Neural crest cell (in vitro differentiated cells): ENCODE results near the gene TYMP. TPM values are rescaled to one million over a fixed set of nuclear protein-coding genes. Genes with fewer than 3 reads are reported as not detected.
A peak's percentile ranks its signal among the peaks of the same experiment; 100 is the strongest.

Experiments used
- DNase-seq: peaks from one replicate; pipeline ENCODE4 v3.0.0; 2021; ENCODE audit warnings: low read depth, mixed read lengths, low spot score
- H3K27ac Mint-ChIP-seq: one replicate; pipeline ENCODE4 v1.8.0; 2021; ENCODE audit warnings: mild to moderate bottlenecking, mixed read lengths; ENCODE audit not compliant: unreplicated experiment
- H3K27me3 Mint-ChIP-seq: 2 replicates; pipeline ENCODE4 v1.8.0; 2021; ENCODE audit warnings: low read depth, mild to moderate bottlenecking, mixed read lengths
- H3K36me3 Mint-ChIP-seq: 2 replicates; pipeline ENCODE4 v1.8.0; 2021; ENCODE audit warnings: low read depth, mild to moderate bottlenecking, mixed read lengths
- H3K4me1 Mint-ChIP-seq: 2 replicates; pipeline ENCODE4 v1.8.0; 2021; ENCODE audit warnings: mixed read lengths
- H3K4me3 Mint-ChIP-seq: one replicate; pipeline ENCODE4 v1.8.0; 2021; ENCODE audit warnings: mild to moderate bottlenecking, mixed read lengths
- H3K9me3 Mint-ChIP-seq: 2 replicates; pipeline ENCODE4 v1.8.0; 2021; ENCODE audit warnings: mixed read lengths
- total RNA-seq: library from RNA; stranded (reverse); gene quantifications from 2 replicates; pipeline ENCODE4 v1.2.1, GENCODE V29; 2021
- TF ChIP-seq, protein P1 (sequence below): fragments of 200-600 bp; sonication (generic); conservative IDR thresholded peaks from 2 replicates; pipeline ENCODE4 v1.5.0; 2021; ENCODE audit warnings: antibody characterized with exemption, mild to moderate bottlenecking

Gene TYMP
- total RNA-seq, 1 donor from 2014 or later: 0.86 TPM

DNA sequence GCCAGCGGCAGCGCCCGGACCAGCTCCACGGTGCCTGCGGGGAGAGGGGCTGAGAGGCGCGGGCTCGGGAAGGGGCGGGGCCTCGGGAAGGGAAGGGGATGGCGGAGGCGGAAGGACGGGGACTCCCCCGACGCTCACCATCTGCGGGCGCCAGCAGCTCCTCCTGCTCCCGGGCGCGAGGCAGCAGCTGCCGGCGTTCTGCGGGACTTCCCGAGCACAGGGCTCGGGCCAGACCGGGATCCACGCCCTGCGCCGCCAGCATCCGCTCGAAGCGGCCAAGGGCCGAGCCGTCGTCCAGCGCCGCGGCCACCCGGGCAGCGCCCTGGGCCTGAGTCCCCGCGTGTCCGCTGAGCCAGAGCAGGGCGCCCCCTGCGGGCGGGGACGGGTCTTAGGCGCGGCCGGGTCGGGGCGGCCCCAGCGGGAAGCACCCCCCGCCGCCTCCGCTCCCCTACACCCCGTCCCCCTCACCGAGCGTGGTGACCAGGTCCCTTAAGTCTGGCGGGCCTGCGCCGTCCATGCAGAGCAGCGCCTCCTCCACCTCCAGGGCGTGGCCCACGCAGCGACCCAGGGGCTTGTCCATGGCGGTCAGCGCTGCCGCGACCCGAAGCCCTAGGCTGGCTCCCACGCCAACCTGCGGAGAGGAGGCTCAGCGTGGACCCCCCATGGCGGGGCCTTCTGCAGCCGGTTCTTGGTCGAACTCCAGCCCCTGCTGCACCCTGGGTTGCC, 3.5 kb downstream of the TYMP start:
- H3K4me1 Mint-ChIP-seq: peaks cover 17% of the 10 kb centered on the region
- peak; percentile 67 for DNase-seq
- H3K27me3 Mint-ChIP-seq: peaks cover 49% of the 10 kb centered on the region
- no peaks in the 10 kb centered on the region for H3K9me3 Mint-ChIP-seq
- H3K4me3 Mint-ChIP-seq: peak overlapping the region; percentile 85
- TF ChIP-seq, protein P1, sequence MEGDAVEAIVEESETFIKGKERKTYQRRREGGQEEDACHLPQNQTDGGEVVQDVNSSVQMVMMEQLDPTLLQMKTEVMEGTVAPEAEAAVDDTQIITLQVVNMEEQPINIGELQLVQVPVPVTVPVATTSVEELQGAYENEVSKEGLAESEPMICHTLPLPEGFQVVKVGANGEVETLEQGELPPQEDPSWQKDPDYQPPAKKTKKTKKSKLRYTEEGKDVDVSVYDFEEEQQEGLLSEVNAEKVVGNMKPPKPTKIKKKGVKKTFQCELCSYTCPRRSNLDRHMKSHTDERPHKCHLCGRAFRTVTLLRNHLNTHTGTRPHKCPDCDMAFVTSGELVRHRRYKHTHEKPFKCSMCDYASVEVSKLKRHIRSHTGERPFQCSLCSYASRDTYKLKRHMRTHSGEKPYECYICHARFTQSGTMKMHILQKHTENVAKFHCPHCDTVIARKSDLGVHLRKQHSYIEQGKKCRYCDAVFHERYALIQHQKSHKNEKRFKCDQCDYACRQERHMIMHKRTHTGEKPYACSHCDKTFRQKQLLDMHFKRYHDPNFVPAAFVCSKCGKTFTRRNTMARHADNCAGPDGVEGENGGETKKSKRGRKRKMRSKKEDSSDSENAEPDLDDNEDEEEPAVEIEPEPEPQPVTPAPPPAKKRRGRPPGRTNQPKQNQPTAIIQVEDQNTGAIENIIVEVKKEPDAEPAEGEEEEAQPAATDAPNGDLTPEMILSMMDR: peak; percentile 69
- peaks cover 6% of the 10 kb centered on the region for H3K36me3 Mint-ChIP-seq
- no peak overlapping the region for H3K27ac Mint-ChIP-seq

DNA sequence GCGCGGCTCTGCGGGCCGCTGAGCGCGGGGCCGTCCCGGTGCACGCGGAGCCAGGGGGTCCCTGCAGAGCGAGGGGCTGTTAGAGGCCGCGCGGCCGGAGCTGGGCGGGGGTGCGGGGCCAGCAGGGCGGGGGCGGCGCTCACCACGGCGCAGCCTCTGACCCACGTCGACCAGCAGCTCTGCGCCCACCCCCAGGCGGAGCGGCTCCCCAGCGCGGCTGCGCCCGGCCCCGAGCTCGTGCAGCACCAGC, 4.0 kb downstream of the TYMP start:
- DNase-seq: no peak
- Mint-ChIP-seq H3K36me3 (peaks cover 6% of the 10 kb centered on the region), H3K9me3 (no peaks in the 10 kb centered on the region), H3K4me1 (peaks cover 17% of the 10 kb centered on the region), H3K27ac (no peak overlapping the region), H3K27me3 (peaks cover 44% of the 10 kb centered on the region), H3K4me3 (peak overlapping the region; percentile 85)
- TF ChIP-seq, protein P1: peak; percentile 65

- Mint-ChIP-seq H3K36me3 (peaks cover 6% of the 10 kb centered on the region), H3K9me3 (no peaks in the 10 kb centered on the region), H3K27ac (no peak within 1 kb of the TSS), H3K4me1 (peaks cover 17% of the 10 kb centered on the region), H3K27me3 (peaks cover 39% of the 10 kb centered on the region), H3K4me3 (peak within 1 kb of the TSS; percentile 95)
- TF ChIP-seq, protein P1: no peak
- peak; percentile 97 for DNase-seq
Observed at GRCh38 chr22:50525104-50525857, 4.5 kb downstream of the TYMP start, which contains the start of gene SCO2. Gene SCO2 (minus strand): TSS chr22:50525598. CDS start chr22:50524411, 1,187 bp downstream.

DNA sequence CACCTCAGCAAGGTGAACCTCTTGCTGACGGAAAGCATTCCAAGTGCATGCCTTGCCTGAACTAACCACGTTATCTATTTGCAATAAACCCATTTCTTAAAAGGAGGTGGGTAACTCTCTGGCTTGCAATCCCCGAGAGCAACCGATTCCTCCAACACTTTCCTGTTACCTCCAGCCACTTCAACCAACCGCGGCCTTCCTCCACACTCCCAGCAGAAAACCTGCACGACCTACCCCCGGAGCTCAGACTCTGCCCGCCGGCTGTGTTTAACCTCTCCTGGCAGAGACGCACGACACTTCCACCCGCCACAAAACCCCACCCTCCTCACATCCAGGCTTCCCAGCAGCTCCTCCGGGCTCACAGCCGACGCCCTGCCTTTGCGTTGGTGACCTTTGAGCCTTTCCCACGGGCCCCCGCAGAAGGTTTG, 5.1 kb downstream of the TYMP start:
- Mint-ChIP-seq H3K9me3 (no peaks in the 10 kb centered on the region), H3K36me3 (peaks cover 6% of the 10 kb centered on the region), H3K27ac (no peak overlapping the region), H3K27me3 (peaks cover 36% of the 10 kb centered on the region), H3K4me1 (peaks cover 17% of the 10 kb centered on the region), H3K4me3 (peak overlapping the region; percentile 95)
- TF ChIP-seq, protein P1: no peak
- DNase-seq: no peak

- Mint-ChIP-seq H3K4me3 (peak overlapping the region; percentile 95), H3K27ac (no peak overlapping the region), H3K27me3 (peaks cover 30% of the 10 kb centered on the region), H3K36me3 (peaks cover 6% of the 10 kb centered on the region), H3K9me3 (no peaks in the 10 kb centered on the region), H3K4me1 (peaks cover 17% of the 10 kb centered on the region)
- TF ChIP-seq, protein P1: no peak
- DNase-seq: no peak
Observed at GRCh38 chr22:50523806-50524675, 5.8 kb downstream of the TYMP start.
